ENCODE data around the gene CD200.

Gene CD200

DNA sequence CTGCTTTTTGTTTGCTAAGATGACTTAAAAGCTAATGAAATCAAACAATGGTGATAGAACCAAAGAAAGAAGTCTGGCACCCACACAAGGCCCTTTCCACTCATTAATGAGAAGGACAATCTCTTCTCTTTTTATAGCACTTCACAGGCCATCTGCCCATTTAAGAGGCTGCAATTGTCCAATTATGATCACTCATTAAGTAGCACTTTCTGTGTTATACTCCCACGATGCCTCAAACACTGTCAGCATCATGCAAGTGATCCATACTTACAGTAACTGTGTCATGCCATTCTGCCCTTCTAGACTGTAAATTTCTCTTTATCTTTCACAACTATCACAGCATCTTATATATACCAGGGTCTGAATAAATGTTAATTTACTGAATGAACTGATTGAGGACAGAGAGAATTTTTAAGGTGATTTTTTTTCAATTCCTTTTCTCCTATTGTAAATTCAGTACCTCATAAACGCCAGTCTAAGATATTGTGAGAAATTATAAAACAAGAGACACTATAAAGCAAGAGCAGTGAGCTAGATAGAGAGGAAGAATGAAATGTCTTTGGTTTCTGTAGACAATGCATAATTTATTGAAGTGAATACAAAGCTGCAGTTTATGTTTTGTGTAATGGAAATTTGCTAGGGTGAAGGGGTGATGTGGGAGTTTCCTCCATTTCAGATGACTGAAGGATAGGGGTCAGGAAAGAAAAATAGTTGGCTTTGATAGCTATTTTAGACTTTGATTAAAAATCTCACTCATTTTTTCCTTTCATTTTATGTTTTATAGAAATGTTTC, 17.3 kb downstream of the CD200 start:
- Histone ChIP-seq H3K36me3 (ENCODE audit: insufficient read depth, low read depth, low read length) (peaks cover 92% of the 10 kb centered on the region), H3K9me3 (ENCODE audit: insufficient read depth, low read depth, low read length) (no peaks in the 10 kb centered on the region), H3K27me3 (ENCODE audit: insufficient read depth, low read length) (no peaks in the 10 kb centered on the region), H3K4me1 (ENCODE audit: insufficient read depth, low read length) (peaks cover 58% of the 10 kb centered on the region), H3K4me3 (ENCODE audit: low read length) (no peak overlapping the region), H3K27ac (ENCODE audit: low read length) (no peak overlapping the region), H3K9ac (ENCODE audit: low read depth, low read length) (peak overlapping the region; percentile 14; the same call in 1 of the 2 replicates)

DNA sequence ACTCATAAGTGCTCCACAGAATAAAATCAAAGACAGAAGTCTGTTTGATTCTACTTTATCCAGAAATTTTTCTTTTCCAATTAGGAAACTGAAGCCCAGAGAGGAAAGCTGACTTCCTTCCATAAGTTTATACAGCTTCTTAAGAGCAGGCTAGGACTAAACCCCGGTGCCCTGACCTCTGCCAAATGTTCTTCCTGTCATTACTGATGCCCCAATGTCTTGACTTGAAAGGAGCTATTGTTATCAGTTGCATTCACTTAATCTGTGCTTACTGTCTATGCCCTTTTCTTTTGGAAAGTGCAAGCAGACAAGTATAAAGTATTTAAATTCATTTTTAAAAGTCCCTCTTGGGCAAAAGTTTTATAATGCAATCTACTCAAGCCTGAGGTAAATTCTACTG, 18.1 kb downstream of the CD200 start:
- Histone ChIP-seq H3K9me3 (ENCODE audit: insufficient read depth, low read depth, low read length) (no peaks in the 10 kb centered on the region), H3K9ac (ENCODE audit: low read depth, low read length) (peak overlapping the region; percentile 32; the same call in 1 of the 2 replicates), H3K4me3 (ENCODE audit: low read length) (no peak overlapping the region), H3K27ac (ENCODE audit: low read length) (no peak overlapping the region), H3K4me1 (ENCODE audit: insufficient read depth, low read length) (peaks cover 64% of the 10 kb centered on the region), H3K27me3 (ENCODE audit: insufficient read depth, low read length) (no peaks in the 10 kb centered on the region), H3K36me3 (ENCODE audit: insufficient read depth, low read depth, low read length) (peaks cover 84% of the 10 kb centered on the region)

DNA sequence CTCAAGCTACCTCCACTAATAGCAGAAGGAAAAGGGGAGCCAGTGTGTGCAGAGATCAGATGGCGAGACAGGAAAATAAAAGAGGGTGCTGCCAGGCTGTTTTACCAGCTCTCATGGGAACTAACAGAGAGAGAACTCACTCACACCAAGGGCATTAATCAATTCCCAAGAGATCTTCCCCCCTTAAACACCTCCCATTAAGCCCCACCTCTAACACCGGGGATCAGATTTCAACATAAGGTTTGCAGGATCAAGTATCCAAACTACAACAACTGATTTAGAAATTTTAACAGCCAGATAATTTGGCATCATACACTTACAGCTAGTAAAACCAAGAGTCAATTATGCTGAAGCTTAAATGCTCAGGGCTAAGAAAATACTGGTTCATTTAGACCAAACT, 18.9 kb downstream of the CD200 start:
- Histone ChIP-seq H3K27me3 (ENCODE audit: insufficient read depth, low read length) (no peaks in the 10 kb centered on the region), H3K4me3 (ENCODE audit: low read length) (no peak overlapping the region; the same call in 1 of the 2 replicates), H3K9ac (ENCODE audit: low read depth, low read length) (peak overlapping the region; percentile 32; the same call in 1 of the 2 replicates), H3K36me3 (ENCODE audit: insufficient read depth, low read depth, low read length) (peaks cover 82% of the 10 kb centered on the region), H3K27ac (ENCODE audit: low read length) (peak overlapping the region; percentile 66), H3K9me3 (ENCODE audit: insufficient read depth, low read depth, low read length) (no peaks in the 10 kb centered on the region), H3K4me1 (ENCODE audit: insufficient read depth, low read length) (peaks cover 69% of the 10 kb centered on the region)

- peaks cover 78% of the 10 kb centered on the region for H3K36me3 ChIP-seq (ENCODE audit: insufficient read depth, low read depth, low read length)
- no peak overlapping the region for H3K4me3 ChIP-seq (ENCODE audit: low read length)
- no peaks in the 10 kb centered on the region for H3K27me3 ChIP-seq (ENCODE audit: insufficient read depth, low read length)
- H3K9me3 ChIP-seq (ENCODE audit: insufficient read depth, low read depth, low read length), result no peaks in the 10 kb centered on the region
- H3K9ac ChIP-seq (ENCODE audit: low read depth, low read length), result peak overlapping the region; percentile 32; the same call in 1 of the 2 replicates
- peaks cover 69% of the 10 kb centered on the region for H3K4me1 ChIP-seq (ENCODE audit: insufficient read depth, low read length)
- peak overlapping the region; percentile 66 for H3K27ac ChIP-seq (ENCODE audit: low read length)
Measured at GRCh38 chr3:112352720-112353119, 19.8 kb downstream of the CD200 start.

GRCh38 chr3:112353365-112353764, 20.4 kb downstream of the CD200 start:
- 0 out of 2 replicates have a peak overlapping the region, but pooled peaks have one; percentile 3 for H3K4me3 ChIP-seq (ENCODE audit: low read length)
- H3K36me3 ChIP-seq (ENCODE audit: insufficient read depth, low read depth, low read length), result peaks cover 78% of the 10 kb centered on the region
- H3K9ac ChIP-seq (ENCODE audit: low read depth, low read length), result peak overlapping the region; percentile 32; the same call in 1 of the 2 replicates
- H3K27me3 ChIP-seq (ENCODE audit: insufficient read depth, low read length), result no peaks in the 10 kb centered on the region
- H3K9me3 ChIP-seq (ENCODE audit: insufficient read depth, low read depth, low read length), result no peaks in the 10 kb centered on the region
- peaks cover 73% of the 10 kb centered on the region for H3K4me1 ChIP-seq (ENCODE audit: insufficient read depth, low read length)
- peak overlapping the region; percentile 66 for H3K27ac ChIP-seq (ENCODE audit: low read length)

- Histone ChIP-seq H3K4me1 (ENCODE audit: insufficient read depth, low read length) (peaks cover 75% of the 10 kb centered on the region), H3K9ac (ENCODE audit: low read depth, low read length) (peak overlapping the region; percentile 55; the same call in 1 of the 2 replicates), H3K36me3 (ENCODE audit: insufficient read depth, low read depth, low read length) (peaks cover 74% of the 10 kb centered on the region), H3K4me3 (ENCODE audit: low read length) (peak overlapping the region; percentile 13; the same call in 1 of the 2 replicates), H3K27me3 (ENCODE audit: insufficient read depth, low read length) (no peaks in the 10 kb centered on the region), H3K9me3 (ENCODE audit: insufficient read depth, low read depth, low read length) (no peaks in the 10 kb centered on the region), H3K27ac (ENCODE audit: low read length) (peak overlapping the region; percentile 66)
Measured at GRCh38 chr3:112354642-112355306, 21.8 kb downstream of the CD200 start.

GRCh38 chr3:112355307-112355687, 22.3 kb downstream of the CD200 start:
- H3K4me1 ChIP-seq (ENCODE audit: insufficient read depth, low read length), result peaks cover 70% of the 10 kb centered on the region

GRCh38 chr3:112357930-112358780, 25.2 kb downstream of the CD200 start:
- Histone ChIP-seq H3K9me3 (ENCODE audit: insufficient read depth, low read depth, low read length) (no peaks in the 10 kb centered on the region), H3K36me3 (ENCODE audit: insufficient read depth, low read depth, low read length) (peaks cover 65% of the 10 kb centered on the region), H3K27ac (ENCODE audit: low read length) (no peak overlapping the region), H3K27me3 (ENCODE audit: insufficient read depth, low read length) (no peaks in the 10 kb centered on the region), H3K4me1 (ENCODE audit: insufficient read depth, low read length) (peaks cover 42% of the 10 kb centered on the region), H3K9ac (ENCODE audit: low read depth, low read length) (no peak overlapping the region), H3K4me3 (ENCODE audit: low read length) (no peak overlapping the region)

More at GRCh38 chr3:112355307-112355687, 22.3 kb downstream of the CD200 start:
- Histone ChIP-seq H3K9ac (ENCODE audit: low read depth, low read length) (peak overlapping the region; percentile 55; the same call in 1 of the 2 replicates), H3K27ac (ENCODE audit: low read length) (peak overlapping the region; percentile 66), H3K4me3 (ENCODE audit: low read length) (peak overlapping the region; percentile 5; the same call in 1 of the 2 replicates), H3K36me3 (ENCODE audit: insufficient read depth, low read depth, low read length) (peaks cover 69% of the 10 kb centered on the region), H3K9me3 (ENCODE audit: insufficient read depth, low read depth, low read length) (no peaks in the 10 kb centered on the region), H3K27me3 (ENCODE audit: insufficient read depth, low read length) (no peaks in the 10 kb centered on the region)

DNA sequence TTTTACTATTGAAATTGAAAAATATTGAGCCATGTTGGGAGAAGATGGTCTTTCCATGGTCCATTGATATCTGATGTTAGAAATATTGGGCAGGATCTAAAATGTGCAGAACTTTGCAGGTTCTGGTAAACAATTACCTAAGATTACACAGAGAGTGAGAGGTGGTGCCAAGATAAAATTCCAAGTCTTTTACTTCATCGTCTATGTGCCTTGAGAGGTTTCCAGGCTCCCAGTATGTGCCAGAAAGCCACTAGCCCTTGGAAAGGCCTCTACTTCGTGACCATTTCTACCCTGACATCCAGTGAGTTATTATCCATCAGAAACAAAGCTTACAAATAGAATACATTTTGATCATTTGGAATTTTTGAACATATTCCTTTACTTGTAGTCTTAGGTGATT, 27.6 kb downstream of the CD200 start:
- no peaks in the 10 kb centered on the region for H3K27me3 ChIP-seq (ENCODE audit: insufficient read depth, low read length)
- no peaks in the 10 kb centered on the region for H3K9me3 ChIP-seq (ENCODE audit: insufficient read depth, low read depth, low read length)
- H3K9ac ChIP-seq (ENCODE audit: low read depth, low read length), result no peak overlapping the region
- H3K27ac ChIP-seq (ENCODE audit: low read length), result no peak overlapping the region
- no peak overlapping the region for H3K4me3 ChIP-seq (ENCODE audit: low read length)
- H3K36me3 ChIP-seq (ENCODE audit: insufficient read depth, low read depth, low read length), result peaks cover 77% of the 10 kb centered on the region
- H3K4me1 ChIP-seq (ENCODE audit: insufficient read depth, low read length), result peaks cover 21% of the 10 kb centered on the region; the same call in 1 of the 2 replicates

- peaks cover 80% of the 10 kb centered on the region for H3K36me3 ChIP-seq (ENCODE audit: insufficient read depth, low read depth, low read length)
- no peak overlapping the region for H3K27ac ChIP-seq (ENCODE audit: low read length)
Measured at GRCh38 chr3:112362221-112362620, 29.3 kb downstream of the CD200 start.

GRCh38 chr3:112364291-112364690, 31.3 kb downstream of the CD200 start:
- H3K27me3 ChIP-seq (ENCODE audit: insufficient read depth, low read length), result no peaks in the 10 kb centered on the region
- H3K4me3 ChIP-seq (ENCODE audit: low read length), result no peak overlapping the region
- H3K36me3 ChIP-seq (ENCODE audit: insufficient read depth, low read depth, low read length), result peaks cover 64% of the 10 kb centered on the region
- H3K9ac ChIP-seq (ENCODE audit: low read depth, low read length), result no peak overlapping the region
- no peaks in the 10 kb centered on the region for H3K9me3 ChIP-seq (ENCODE audit: insufficient read depth, low read depth, low read length)
- no peak overlapping the region for H3K27ac ChIP-seq (ENCODE audit: low read length)
- peaks cover 2% of the 10 kb centered on the region; the same call in 1 of the 2 replicates for H3K4me1 ChIP-seq (ENCODE audit: insufficient read depth, low read length)

More at GRCh38 chr3:112362221-112362620, 29.3 kb downstream of the CD200 start:
- no peaks in the 10 kb centered on the region for H3K9me3 ChIP-seq (ENCODE audit: insufficient read depth, low read depth, low read length)
- peaks cover 13% of the 10 kb centered on the region; the same call in 1 of the 2 replicates for H3K4me1 ChIP-seq (ENCODE audit: insufficient read depth, low read length)
- H3K9ac ChIP-seq (ENCODE audit: low read depth, low read length), result no peak overlapping the region
- no peaks in the 10 kb centered on the region for H3K27me3 ChIP-seq (ENCODE audit: insufficient read depth, low read length)
- no peak overlapping the region for H3K4me3 ChIP-seq (ENCODE audit: low read length)

Data from iPS-20b (cell line).